HG03439 (cell line): ENCODE results near the gene LHX2.

Experiments used
- ATAC-seq: cut with Tn5 transposase; IDR thresholded peaks from one replicate; pipeline ENCODE4 v1.9.1; 2021; ENCODE audit warnings: mild to moderate bottlenecking, moderate library complexity; ENCODE audit not compliant: unreplicated experiment

Gene LHX2

DNA sequence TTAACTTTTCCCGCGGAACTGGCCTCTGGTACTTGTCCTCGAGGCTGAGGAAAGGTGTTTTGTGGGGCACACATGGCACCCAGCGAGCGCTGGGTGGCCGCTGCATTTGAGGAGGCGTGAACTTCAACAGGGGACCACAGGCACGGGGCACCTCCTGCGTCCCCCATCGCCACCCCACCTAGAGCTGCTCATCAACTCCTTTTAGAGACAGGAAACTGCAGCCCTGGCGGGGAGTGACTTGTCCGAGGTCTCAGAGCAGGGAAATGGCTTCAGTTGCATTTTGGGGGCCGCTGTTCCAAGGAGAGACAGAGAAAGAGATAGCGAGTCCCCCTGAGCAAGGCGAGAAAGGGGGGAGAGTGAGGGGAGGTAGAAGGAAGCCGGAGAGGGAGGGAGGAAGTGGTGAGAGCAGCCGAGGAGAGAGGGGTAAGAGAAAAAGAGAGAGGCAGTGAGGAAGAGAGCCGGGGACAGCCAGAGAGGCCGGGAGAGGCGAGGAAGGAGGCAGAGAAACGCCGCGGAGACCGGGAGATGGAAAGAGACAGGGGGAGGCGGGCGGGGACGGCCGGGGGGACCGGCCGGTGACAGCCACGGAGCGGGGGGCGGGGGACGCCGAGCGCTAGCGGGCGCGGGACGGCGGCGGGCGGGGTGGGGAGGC, 12.5 kb upstream of the LHX2 start:
- no peak for ATAC-seq

DNA sequence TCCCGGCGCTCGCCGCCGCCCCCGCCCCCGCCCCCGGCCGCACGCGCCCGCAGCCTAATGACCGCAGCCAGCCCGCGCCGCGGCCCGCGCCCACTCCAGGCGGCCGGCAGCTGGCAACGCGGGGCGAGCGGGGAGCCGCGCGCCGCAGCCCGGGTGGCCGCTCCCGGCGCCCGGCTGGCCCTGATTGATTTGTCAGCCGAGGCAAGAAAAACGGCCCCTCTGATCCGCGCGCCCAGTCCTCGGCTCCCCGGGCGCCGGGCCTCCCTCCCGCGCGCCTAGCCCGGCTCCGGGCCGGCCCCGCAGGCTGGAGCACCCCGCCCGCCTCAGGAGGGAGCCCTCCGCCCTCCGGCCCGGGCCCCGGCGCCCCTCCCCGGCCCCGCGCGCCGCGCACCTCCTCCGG, 11.9 kb upstream of the LHX2 start:
- ATAC-seq, result no peak

DNA sequence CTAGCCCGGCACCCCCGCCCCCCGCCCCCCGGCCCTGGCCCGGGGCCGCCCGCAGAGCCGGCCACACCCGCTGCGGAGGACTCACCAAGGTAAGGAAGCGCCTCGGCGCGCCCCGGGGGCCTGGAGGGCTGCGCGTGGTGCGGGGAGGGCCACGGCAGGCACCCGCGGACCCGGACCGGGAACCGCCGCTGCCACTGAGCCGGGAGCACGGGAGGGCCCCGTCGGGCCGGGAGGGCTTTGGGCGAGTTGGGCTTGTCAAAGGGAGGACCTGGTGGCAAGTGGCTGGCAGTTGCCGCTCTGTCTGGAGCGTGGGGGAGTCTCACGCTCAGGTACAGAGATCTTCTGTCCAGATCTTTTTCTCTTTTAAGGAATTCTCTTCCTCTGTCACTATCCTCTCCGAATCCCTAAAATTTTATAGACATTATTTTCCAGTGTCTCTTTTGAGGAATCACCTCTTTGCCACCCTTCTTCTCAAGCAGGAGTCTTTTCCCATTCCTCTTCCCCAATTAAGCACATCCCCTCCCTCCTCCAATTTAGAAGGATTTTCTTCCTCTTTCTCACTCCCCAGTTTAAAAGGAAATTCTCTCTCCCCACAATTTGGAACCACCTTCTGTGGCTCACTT, 11.3 kb upstream of the LHX2 start:
- no peak for ATAC-seq

DNA sequence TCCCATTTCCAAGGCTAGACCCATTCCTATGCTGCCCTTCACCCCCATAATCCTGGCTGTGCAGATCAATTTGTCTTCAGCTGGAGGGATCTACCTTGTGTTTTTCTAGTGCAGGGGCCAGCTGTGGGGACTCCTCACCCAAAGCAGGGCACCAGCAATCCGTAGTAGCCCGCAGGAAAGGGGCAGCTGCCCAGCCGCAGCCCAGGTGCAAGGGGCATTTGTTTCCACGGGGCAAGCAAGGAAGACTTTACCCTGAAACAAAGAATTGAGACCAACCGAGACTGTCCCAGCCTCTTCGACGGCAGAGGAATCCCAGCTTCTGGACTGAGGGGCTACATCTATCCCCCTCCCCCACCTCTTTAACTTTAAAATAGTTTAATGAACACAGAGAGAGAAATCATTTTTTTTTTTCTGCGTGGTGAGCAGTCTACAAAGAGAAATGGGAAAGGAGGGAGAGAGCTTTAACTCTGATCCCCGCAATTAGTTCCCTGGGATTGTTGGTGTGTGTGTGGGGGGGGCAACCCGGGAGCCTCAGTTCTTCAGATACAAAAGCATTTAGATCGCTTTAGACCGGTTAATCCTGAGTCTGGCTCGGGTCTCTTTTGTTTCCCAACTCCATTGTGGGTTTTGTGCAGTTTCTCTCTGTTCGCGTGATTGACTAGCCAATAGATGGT, 10.6 kb upstream of the LHX2 start:
- ATAC-seq, result no peak

DNA sequence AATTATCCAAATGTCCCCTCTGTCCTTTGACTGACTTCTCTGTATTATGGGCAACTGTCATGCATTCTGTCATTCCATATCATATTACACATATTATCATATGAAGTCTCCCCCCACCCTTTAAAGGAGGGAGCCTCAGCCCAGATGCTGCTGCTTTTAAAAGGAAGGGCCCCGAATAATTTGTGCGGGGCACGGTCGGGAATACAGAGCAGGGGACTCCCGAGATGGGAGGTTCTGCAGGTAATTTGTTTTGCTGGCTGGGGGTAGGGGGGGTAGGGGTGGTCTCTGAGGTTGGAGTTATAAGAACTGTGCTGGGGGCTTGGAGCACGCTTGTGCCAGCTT, 10.1 kb upstream of the LHX2 start:
- no peak for ATAC-seq

DNA sequence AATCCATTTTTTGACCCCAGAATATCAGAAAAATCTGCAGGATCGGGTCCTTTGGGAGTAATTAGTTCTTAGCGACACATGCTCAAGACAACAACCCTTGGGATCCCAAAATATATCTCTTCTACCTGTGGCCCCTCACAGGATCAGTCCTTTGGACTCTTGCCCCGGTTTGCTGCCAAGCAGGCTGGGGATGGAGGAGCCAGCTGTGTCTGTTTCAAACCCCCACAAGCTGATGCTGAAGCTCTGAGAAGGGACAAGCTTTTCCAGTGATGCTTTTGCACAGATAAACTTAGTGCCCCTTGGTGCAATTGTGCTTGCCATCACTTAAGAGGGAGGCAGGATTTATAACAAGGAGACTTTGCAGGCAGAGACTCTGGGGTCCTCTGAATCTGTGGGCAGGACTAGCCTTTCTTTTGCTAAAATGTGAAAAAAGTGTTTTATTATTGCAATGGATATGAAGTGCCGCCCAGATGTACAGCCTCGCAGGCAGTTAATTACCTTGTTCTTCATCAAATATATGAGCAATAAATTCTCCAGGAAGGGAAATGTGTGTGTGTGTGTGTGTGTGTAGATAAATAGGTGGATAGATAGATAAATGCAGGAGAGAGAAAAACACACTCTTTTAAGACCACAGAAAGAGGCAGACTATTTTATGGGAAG, 9.6 kb upstream of the LHX2 start:
- ATAC-seq, result no peak

DNA sequence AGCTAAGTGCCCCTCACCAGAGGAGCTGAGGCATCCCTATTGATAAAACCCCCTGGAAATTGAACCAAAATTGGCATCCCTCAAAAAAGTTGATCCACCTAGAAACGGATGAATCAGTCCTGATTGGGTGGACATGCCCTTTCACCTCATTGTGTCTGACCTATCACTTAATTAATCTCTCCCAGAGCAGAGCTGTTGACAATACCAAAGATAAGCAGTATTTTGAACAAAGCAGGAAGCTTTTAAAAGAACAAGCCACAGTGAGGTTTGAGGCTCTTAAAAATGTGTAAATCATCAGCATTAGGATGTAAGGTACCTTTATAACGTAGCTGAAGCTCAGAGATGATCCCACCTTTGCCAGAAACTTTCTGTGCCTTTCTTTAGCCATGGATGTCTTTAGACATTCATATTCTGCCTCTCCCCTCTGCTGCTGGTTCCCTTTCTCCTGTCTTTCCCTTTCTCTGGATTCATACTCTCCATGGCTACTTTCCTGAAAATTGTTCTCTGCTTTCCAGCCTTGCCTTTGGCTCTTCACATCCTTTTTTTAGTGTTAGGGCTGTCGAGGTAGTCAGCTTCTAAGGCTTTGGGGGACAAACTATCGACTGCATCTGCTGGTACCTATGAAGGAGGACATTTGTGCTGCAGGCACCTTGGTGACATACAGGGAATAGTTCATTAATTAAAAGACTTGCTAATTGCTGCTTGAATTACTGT, 7.8 kb upstream of the LHX2 start:
- no peak for ATAC-seq

DNA sequence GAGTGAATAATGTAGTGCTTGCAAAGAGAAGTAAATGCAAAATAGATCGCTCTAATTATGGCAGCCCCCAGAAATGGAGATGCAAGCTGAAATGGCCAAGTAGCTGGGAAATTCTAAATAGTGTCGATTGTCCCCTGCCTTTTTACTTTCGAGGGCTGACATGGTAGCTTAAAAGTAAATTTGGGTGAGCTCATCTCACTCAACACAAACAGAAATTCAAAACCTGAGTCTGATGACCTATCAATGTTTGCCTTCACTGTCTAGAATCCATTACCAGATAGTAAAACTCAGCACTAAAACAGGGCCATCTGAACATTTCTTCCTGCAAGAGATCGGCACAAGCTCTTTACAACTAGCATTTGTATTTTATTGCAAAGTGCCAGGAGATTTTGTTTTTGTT, 7.0 kb upstream of the LHX2 start:
- ATAC-seq, result no peak

DNA sequence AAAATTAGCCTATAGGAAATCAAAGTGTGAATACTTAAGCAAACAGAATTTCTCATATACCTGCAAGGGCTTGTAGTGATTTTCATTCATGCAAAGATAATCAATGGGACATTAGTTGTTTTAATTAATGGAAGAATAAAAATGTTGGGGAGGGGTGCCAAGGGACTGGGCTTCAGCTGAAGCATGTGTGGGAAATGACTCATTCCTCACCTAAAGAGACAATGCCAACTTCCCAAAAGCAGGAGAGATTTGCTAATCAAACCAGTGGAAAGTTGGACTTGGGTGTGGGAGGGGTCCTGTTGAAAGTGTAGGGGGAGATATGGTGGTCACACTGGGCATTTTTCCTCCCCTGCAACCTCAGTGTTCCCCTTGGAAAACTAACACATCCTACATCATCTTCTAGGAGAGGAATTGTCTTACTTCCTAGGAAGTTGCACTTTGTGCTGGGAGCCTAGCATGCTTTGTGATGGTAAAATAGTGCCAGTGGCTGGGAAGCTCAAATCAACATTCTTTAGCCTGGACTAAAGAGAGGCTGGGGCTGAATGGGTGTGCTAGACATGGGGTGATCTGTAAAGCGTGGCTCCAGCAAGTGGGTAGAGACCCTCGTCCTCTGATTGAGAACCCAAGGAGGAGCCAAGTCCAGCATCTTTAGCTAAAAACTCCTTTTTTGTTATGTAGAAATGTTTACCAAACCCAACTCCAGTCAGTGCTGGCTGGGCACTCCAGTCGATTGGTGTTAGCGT, 6.4 kb upstream of the LHX2 start:
- ATAC-seq, result no peak

DNA sequence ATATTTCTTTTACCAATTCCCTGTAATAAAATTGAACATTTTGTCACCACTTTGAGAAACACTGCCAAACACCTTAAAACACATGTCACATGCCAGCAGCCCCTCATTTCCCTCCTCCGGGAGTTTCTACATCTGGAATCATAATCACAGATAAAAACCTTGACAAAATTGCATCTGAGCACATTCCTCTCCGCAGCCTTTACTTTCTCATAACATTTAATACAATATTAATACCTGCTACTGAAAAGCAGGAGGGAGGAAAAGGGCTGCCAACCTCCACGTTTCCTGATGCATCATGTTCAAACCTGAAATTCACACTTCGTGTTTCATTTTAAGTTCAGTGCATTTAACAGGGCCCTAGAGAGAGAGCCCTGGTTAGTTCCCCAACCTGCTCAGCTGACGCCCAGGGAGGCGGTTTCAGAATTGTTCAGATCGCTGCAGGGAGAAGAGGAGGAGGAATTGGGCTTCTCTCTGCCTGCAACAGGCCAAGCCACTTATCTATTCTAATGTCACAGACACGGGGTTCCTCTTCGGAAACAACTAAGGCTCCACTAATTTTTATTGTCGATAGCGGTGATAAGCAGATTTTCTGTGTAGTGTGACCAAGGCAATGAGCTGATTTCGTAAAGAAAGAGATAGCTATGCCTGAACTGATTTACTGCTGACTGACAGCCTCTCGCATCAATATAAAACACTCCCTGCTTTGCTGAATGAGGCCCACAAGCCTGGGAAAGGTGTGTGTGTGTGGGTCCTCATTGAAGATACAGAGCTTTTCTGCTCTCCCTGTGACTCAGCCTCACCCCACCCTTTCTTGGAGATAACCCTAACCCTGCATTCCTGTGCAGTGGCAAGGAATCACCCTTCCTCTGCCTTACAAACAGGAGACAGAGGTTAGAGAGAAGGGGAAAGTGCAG, 4.9 kb upstream of the LHX2 start:
- ATAC-seq, result no peak

DNA sequence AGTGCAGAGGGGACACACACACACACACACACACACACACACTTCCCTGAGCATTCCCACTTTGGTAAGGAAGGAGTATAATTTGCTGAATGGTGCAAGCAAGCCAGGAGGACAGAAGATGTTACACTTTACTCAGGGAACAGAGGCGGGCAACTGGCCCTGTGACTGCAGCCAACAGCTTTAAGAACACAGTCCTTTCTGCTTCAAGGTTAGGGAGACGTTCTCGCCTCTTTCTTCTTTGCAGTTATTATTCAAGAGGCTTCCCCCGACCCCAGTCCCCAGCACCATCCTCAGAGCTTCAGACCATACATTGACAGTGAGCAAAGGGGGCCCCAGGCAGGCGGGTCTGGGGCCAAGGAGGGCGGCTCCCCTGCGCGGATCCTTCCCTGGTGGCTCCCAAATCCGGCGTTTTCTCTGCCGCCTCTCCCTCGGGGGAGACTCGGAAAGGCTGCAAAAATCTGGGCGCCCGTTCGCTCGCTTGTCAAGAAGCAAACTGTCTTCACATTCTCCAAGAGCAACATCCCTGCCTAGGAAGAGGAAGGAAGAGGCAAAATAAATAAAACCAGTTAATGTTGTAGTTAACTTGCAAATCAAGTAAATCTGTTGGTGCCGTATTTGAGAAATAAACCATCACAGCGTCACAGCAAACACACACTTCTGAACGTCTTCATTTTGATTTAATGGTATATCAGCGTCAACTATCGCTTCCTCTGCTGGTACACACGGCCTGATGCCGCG, 3.8 kb upstream of the LHX2 start:
- ATAC-seq, result no peak

DNA sequence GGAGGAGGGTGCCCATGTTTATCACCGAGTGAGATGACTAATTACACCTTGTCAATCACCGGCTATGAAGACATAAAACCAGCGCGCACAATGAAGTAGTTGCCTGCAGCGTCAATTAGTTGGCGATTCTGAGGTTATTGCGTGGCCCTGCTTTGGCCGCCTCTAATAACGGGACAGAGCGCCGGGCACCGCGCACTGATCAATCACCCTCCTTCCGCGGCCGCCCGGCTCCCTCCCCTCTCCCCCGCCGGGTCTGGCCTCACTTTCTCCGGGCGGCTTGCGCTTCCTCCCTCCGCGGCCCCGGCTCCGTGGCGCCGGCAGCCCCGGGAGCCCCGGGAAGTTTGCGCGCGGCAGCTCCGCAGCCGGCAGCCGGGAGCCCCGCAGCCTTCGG, 3.3 kb upstream of the LHX2 start:
- ATAC-seq, result no peak

DNA sequence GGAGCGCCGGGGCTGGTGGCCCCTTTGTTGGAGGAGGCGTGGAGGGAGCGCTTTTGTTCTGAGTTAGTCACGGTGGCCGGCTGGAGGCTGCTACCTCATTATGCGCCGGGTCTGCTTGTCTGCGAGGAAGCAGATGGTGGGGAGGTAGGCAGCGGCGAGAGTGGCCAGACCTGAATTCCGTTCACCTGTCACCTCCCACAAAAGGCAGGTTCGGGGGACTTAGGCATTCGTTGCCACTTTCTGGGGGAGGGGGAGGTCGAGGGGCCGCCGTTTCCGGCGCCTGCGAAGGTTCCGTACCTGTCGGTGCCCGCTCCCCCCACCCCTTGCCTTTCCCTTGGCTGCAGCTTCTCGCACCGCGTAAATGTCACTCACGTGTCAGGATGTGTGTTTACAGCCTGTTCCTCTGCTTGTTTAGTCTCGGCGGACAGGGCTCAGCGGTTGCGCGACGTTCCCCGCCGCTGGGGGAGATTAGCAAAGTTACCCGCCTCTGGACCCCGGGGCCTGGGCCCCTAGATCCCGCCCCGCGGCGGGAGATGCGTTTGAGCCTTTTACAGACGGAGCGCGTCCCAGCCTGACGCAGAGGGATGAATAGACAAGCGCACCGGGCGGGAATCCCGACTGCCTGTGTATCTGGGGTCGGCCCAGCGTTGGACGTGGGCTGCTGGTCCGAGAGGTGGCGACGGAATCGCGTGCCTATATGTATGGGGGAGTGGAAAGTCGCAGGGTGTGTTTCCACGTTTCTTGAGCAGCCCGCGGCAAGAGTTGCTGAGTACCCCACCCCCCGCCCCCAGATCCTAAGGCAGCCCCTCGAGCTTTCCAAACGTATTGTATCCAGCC, 2.7 kb upstream of the LHX2 start:
- no peak for ATAC-seq

DNA sequence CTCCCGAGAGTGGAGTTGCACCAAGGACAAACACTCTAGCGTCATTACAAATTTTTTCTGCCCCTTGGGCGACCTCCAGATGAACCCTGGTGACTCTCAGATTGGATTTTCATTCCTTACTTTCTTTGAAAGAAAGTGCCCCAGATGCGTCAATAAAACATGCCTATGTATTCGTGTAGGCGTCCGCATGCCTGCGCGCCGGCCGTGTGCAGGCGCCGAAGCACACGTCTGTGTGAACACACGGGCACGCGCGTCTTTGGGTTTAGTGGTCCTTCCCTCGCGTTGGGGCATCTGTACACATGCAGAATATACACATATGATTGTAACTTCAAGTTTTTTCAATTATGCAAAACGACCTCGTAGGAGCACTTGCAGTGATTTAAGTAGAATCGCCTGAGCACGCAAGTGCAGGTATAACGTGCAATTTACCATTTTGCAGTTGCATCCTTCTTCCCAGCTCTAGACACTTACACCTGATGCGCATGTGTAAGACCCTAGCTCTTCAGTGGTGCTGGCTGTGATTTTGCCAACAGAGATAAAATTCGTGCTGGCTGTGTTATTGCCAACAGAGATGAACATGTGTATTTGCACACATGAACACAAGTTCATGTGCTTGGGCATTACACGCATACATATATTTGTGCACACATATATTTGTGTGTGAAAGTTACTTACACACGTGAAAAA, 1.9 kb upstream of the LHX2 start:
- ATAC-seq, result no peak

DNA sequence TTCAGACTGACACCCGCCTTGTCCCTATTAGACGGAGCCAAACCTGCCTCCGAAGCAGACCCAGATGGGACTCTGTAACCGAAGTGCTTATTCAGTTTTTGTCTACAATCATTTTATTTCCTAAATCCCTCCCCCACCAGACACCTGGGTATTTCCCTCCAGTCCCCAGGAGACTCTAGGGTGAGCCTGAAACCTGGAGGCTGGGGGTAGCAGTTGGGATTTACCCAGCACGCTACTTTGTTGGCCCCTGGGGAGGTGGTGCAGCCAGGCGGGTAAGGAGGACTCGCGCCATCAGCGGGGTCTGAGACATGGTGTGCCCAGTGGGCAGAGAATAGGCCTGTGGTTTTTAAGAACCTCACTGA, 1.3 kb upstream of the LHX2 start:
- ATAC-seq, result no peak

DNA sequence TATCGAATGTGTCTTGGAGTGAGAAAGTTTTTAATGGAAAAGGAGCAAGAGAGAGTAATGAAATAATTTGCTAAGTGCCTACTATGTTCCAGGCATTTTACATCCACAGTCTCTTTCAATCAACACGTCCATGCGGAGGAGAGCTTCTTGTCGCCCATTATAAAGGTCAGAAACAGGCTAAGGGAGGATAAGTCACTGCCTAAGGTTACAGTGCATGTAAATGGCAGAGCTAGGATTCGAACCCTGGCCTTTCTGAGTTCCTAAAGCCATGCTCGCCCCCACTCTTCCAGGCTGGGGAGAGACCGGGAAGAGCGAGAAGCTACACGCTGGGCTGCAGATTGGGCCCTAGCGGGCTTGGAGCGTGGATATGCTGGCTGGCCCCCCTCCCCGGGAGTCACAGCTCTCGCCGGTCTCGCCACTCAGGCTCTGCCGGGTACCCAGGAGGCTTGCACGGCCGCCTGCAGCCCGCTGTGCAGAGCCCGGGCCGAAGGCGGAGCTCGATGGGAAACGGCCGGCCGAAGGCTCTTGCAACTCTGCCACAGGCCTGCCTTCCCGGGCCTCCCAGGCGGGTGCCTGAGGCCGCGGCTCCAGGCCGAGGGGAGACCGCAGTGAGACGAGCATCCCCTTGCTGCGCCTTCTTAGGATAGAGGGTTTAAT, 775 bp upstream of the LHX2 start:
- ATAC-seq, result no peak
